GM18867 (cell line): Measurements from ENCODE around the gene NPLOC4.
"Not testable (repeated sequence)": the region's sequence is repeated elsewhere in the genome, so short reads cannot be mapped to it uniquely, and the experiment has no call there.

ENCODE experiments used
- ATAC-seq: cut with Tn5 transposase; IDR thresholded peaks from one replicate; pipeline ENCODE4 v1.9.1; 2021; ENCODE audit warnings: mild to moderate bottlenecking, moderate library complexity; ENCODE audit not compliant: unreplicated experiment

The NPLOC4 gene

GRCh38 chr17:81589612-81590011 is 47.3 kb downstream of the NPLOC4 start:
- no peak for ATAC-seq

GRCh38 chr17:81586096-81586495 is 50.8 kb downstream of the NPLOC4 start:
- no peak for ATAC-seq

- ATAC-seq: not testable (repeated sequence)
These were observed 52.1 kb downstream of the NPLOC4 start for GRCh38 chr17:81584771-81585170.

- ATAC-seq: no peak
These were observed 53.1 kb downstream of the NPLOC4 start for GRCh38 chr17:81583589-81584342.

GRCh38 chr17:81582749-81583148 is 54.2 kb downstream of the NPLOC4 start:
- no peak for ATAC-seq

GRCh38 chr17:81582341-81582740 is 54.6 kb downstream of the NPLOC4 start:
- no peak for ATAC-seq

GRCh38 chr17:81581758-81582157 is 55.2 kb downstream of the NPLOC4 start:
- ATAC-seq: no peak

GRCh38 chr17:81580481-81580880 is 56.4 kb downstream of the NPLOC4 start:
- no peak for ATAC-seq

- no peak for ATAC-seq
These were observed 57.0 kb downstream of the NPLOC4 start for GRCh38 chr17:81579821-81580321.

GRCh38 chr17:81579298-81579697 is 57.6 kb downstream of the NPLOC4 start:
- no peak for ATAC-seq

GRCh38 chr17:81578561-81579225 is 58.2 kb downstream of the NPLOC4 start:
- no peak for ATAC-seq

- ATAC-seq: no peak
These were observed 58.9 kb downstream of the NPLOC4 start for GRCh38 chr17:81578038-81578441.

GRCh38 chr17:81577278-81578000 is 59.5 kb downstream of the NPLOC4 start:
- no peak for ATAC-seq

GRCh38 chr17:81576621-81577277 is 60.2 kb downstream of the NPLOC4 start:
- ATAC-seq: no peak

- no peak for ATAC-seq
These were observed 61.1 kb downstream of the NPLOC4 start for GRCh38 chr17:81575836-81576235.

GRCh38 chr17:81574643-81574956 is 62.3 kb downstream of the NPLOC4 start:
- no peak for ATAC-seq

- ATAC-seq: no peak
These were observed 62.9 kb downstream of the NPLOC4 start for GRCh38 chr17:81573794-81574642.

- no peak for ATAC-seq
These were observed 64.2 kb downstream of the NPLOC4 start for GRCh38 chr17:81572563-81573168.

GRCh38 chr17:81570964-81571363 is 65.9 kb downstream of the NPLOC4 start:
- no peak for ATAC-seq

- ATAC-seq: no peak
These were observed 66.9 kb downstream of the NPLOC4 start for GRCh38 chr17:81569986-81570514.
